SJCRH30 (cell line): ENCODE measurements around the gene THBS4. TPM values are rescaled to one million over a fixed set of nuclear protein-coding genes. Genes with fewer than 3 reads are reported as not detected.
"Not testable (repeated sequence)": the region's sequence is repeated elsewhere in the genome, so short reads cannot be mapped to it uniquely, and the experiment has no call there.

Experiments used
- DNase-seq, 2 experiments: peaks; one replicate each; pipeline ENCODE4 v3.0.0-alpha.2; 2015 to 2020
- H3K27ac ChIP-seq: fragments of 250-450 bp; sonication (Bioruptor Pico); 2 replicates; pipeline ENCODE4 v1.5.1; 2020; ENCODE audit warnings: mild to moderate bottlenecking, moderate library complexity
- H3K27me3 ChIP-seq: fragments of 250-450 bp; sonication (Bioruptor Pico); 2 replicates; pipeline ENCODE4 v1.5.1; 2020; ENCODE audit warnings: mild to moderate bottlenecking, moderate library complexity
- H3K36me3 ChIP-seq: fragments of 250-450 bp; sonication (Bioruptor Pico); 2 replicates; pipeline ENCODE4 v1.5.1; 2020; ENCODE audit warnings: mild to moderate bottlenecking, moderate library complexity
- H3K4me1 ChIP-seq: fragments of 250-450 bp; sonication (Bioruptor Pico); 2 replicates; pipeline ENCODE4 v1.5.1; 2020; ENCODE audit warnings: mild to moderate bottlenecking, moderate library complexity
- H3K4me3 ChIP-seq: fragments of 250-450 bp; sonication (Bioruptor Pico); 2 replicates; pipeline ENCODE4 v1.5.1; 2020; ENCODE audit warnings: mild to moderate bottlenecking, moderate library complexity
- H3K9me3 ChIP-seq: fragments of 250-450 bp; sonication (Bioruptor Pico); replicated peaks from 2 replicates; pipeline ENCODE4 v1.5.1; 2020; ENCODE audit warnings: mild to moderate bottlenecking, moderate library complexity
- total RNA-seq: library from RNA; depleted of rRNA; stranded (reverse); fragments of >200 nt; shearing (Covaris generic); gene quantifications from 2 replicates; pipeline ENCODE4 v1.2.3, GENCODE V29; 2014

Gene THBS4
- total RNA-seq, 1 experiment from 2014 or later: 6.0 TPM

DNA sequence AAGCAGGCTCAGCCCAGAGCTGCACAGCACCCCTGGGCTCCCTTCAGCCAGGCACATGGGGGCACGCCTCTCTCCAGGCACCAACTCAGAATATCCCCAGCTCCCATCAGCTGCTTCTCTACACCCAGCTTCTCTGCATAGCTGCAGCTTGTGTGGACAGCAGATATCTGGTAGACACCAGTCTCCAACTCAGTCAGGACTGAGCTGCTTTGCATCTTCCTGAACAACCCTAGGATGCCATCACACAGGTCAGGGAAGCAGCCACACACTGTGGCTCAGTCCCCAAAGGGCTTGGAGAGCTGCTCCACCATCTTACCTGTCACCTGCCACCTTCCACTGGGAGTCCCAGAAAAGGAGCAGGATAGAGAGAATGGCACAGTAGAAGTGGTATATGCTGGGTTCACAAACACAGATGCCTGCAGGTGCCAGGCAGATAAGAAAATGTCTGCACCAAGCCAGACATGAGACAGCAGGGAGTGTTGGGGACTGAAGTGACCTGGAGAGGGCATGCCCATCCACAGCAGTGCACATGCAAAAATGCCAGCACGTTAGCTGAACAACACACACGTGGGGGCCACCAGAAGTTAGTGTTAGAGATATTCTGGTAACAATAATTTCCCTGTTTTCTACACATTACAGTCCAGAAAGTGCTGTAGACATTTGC is 42.0 kb downstream of the THBS4 start:
- H3K9me3 ChIP-seq: no peaks in the 10 kb centered on the region
- no peak for DNase-seq
- no peaks in the 10 kb centered on the region for H3K27me3 ChIP-seq
- 0 out of 2 replicates have a peak overlapping the region, but pooled peaks have one; percentile 10 for H3K27ac ChIP-seq
- H3K4me3 ChIP-seq: no peak overlapping the region
- H3K4me1 ChIP-seq: peaks cover 13% of the 10 kb centered on the region
- no peaks in the 10 kb centered on the region for H3K36me3 ChIP-seq

DNA sequence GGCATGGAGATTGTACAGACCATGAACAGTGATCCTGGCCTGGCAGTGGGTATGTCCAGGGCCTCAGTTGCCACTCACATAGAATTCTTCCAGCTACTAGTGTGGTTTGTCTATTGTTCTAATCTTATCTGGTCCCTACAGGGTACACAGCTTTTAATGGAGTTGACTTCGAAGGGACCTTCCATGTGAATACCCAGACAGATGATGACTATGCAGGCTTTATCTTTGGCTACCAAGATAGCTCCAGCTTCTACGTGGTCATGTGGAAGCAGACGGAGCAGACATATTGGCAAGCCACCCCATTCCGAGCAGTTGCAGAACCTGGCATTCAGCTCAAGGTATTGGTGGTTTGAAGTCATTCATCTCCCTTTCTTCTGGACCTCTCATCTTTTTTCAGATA is 43.8 kb downstream of the THBS4 start:
- H3K36me3 ChIP-seq: no peaks in the 10 kb centered on the region
- H3K4me1 ChIP-seq: peaks cover 13% of the 10 kb centered on the region
- H3K9me3 ChIP-seq: no peaks in the 10 kb centered on the region
- no peak overlapping the region for H3K27ac ChIP-seq
- H3K4me3 ChIP-seq: no peak overlapping the region
- DNase-seq: no peak
- H3K27me3 ChIP-seq: no peaks in the 10 kb centered on the region

- Histone ChIP-seq H3K9me3 (no peaks in the 10 kb centered on the region), H3K27ac (no peak overlapping the region), H3K36me3 (no peaks in the 10 kb centered on the region), H3K27me3 (no peaks in the 10 kb centered on the region), H3K4me1 (no peaks in the 10 kb centered on the region), H3K4me3 (peak overlapping the region; percentile 12; the same call in 1 of the 2 replicates)
- DNase-seq: no peak
Observed at GRCh38 chr5:80082281-80082680, 47.1 kb downstream of the THBS4 start.

- H3K4me1 ChIP-seq: no peaks in the 10 kb centered on the region
- H3K9me3 ChIP-seq: no peaks in the 10 kb centered on the region
- no peak overlapping the region for H3K27ac ChIP-seq
- no peaks in the 10 kb centered on the region for H3K36me3 ChIP-seq
- no peaks in the 10 kb centered on the region for H3K27me3 ChIP-seq
- peak overlapping the region; percentile 32 for H3K4me3 ChIP-seq
- peak; percentile 79 to 85 for DNase-seq
Observed at GRCh38 chr5:80082731-80083100, 47.6 kb downstream of the THBS4 start.

- Histone ChIP-seq H3K4me1 (no peaks in the 10 kb centered on the region), H3K36me3 (no peaks in the 10 kb centered on the region), H3K4me3 (peak overlapping the region; percentile 32), H3K27me3 (no peaks in the 10 kb centered on the region), H3K27ac (no peak overlapping the region), H3K9me3 (no peaks in the 10 kb centered on the region)
- DNase-seq: peak; percentile 32 to 80
Observed at GRCh38 chr5:80083101-80083890, 48.1 kb downstream of the THBS4 start.

DNA sequence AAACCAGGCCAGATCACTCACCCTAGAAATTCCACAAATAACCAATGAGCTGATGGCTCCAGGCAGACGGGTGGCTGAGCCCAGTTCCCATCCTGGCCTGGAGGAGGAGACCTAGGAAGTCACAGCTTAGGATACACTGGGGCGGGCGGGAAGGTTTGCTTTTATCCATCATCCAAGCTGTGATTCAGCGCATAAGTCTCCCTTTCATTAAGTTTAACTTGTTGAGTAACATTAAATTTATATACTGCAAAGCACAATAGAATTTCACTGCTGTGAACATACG is 55.7 kb downstream of the THBS4 start:
- no peaks in the 10 kb centered on the region for H3K36me3 ChIP-seq
- H3K9me3 ChIP-seq: no peaks in the 10 kb centered on the region

DNA sequence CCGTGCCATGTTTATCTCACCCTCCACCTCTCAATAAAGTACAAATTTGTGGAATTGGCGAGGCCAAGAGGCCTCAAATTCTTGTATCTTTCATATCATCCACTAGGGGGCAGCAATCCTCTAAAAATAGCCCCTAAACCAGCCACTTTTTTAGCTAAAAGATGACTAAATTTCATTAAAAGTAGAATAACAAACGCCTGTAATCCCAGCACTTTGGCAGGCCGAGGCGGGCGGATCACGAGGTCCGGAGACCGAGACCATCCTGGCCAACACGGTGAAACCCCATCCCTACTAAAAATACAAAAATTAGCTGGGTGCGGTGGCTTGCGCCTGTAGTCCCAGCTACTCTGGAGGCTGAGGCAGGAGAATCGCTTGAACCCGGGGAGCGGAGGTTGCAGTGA is 56.6 kb downstream of the THBS4 start:
- H3K4me3 ChIP-seq, H3K9me3 ChIP-seq, H3K27me3 ChIP-seq, H3K27ac ChIP-seq, H3K36me3 ChIP-seq, H3K4me1 ChIP-seq: not testable (repeated sequence)
- DNase-seq: peak; percentile 31 to 82

More for the DNA sequence above, 55.7 kb downstream of the THBS4 start:
- no peak for DNase-seq
- Histone ChIP-seq H3K4me1 (no peaks in the 10 kb centered on the region), H3K27me3 (no peaks in the 10 kb centered on the region), H3K4me3 (no peak overlapping the region), H3K27ac (no peak overlapping the region)

- DNase-seq: no peak
- Histone ChIP-seq H3K36me3 (no peaks in the 10 kb centered on the region), H3K4me1 (no peaks in the 10 kb centered on the region), H3K4me3 (no peak overlapping the region), H3K27ac (no peak overlapping the region), H3K27me3 (no peaks in the 10 kb centered on the region), H3K9me3 (no peaks in the 10 kb centered on the region)
Observed at GRCh38 chr5:80092486-80093107, 57.4 kb downstream of the THBS4 start.

GRCh38 chr5:80093796-80094195 is 58.6 kb downstream of the THBS4 start:
- no peak overlapping the region for H3K27ac ChIP-seq
- DNase-seq: peak in 1 of 2 experiments; percentile 34

DNA sequence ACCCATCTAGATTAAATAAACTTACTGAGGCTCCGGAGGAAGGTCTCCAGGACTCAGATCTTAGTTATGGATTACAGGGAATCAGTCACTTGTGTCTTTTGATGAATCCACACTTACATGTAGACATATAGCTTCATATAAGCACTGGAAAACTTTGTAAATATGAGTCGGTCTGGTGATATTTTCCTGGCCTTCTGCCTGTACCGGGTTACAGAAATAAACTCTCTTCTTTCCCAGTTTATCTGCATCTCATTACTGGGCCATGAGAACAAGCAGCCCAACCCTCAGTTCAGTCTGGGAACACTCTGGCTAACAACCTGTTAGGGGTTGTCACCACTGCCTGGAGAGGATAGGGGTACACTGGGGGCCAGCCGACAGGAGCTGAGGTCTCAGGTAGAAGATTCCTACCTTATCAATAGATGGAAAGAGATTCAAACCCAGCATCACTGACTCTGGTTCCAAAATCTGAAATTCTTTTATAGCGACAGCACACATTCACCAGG is 59.1 kb downstream of the THBS4 start:
- H3K27ac ChIP-seq: no peak overlapping the region
- no peak overlapping the region for H3K4me3 ChIP-seq
- no peaks in the 10 kb centered on the region for H3K4me1 ChIP-seq
- no peaks in the 10 kb centered on the region for H3K27me3 ChIP-seq
- no peak for DNase-seq
- H3K9me3 ChIP-seq: no peaks in the 10 kb centered on the region
- H3K36me3 ChIP-seq: no peaks in the 10 kb centered on the region

More at GRCh38 chr5:80093796-80094195, 58.6 kb downstream of the THBS4 start:
- H3K9me3 ChIP-seq: no peaks in the 10 kb centered on the region
- no peaks in the 10 kb centered on the region for H3K27me3 ChIP-seq
- H3K4me3 ChIP-seq: no peak overlapping the region
- no peaks in the 10 kb centered on the region for H3K4me1 ChIP-seq
- no peaks in the 10 kb centered on the region for H3K36me3 ChIP-seq

DNA sequence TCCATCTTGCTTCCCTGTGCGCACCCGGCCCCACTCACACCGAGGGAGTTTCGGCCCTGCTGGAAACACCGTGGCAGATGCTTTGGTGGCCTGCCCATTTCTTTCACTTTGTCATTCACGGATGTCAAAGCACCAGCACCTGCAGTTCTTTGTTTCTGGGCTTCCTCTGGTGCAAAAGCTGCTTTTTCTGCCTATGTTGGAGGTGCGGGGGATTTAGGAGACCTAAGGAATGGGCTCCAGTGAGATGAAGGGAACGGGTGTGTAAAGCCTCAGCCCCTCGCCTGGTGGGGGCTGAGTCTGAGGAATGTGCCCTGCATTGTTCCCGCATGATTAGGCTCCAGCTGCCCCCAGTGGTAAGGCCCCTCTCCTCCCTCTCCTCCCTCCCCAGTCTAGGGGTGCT is 62.3 kb downstream of the THBS4 start:
- Histone ChIP-seq H3K9me3 (no peaks in the 10 kb centered on the region), H3K27me3 (no peaks in the 10 kb centered on the region), H3K4me1 (no peaks in the 10 kb centered on the region), H3K36me3 (no peaks in the 10 kb centered on the region), H3K4me3 (no peak overlapping the region), H3K27ac (no peak overlapping the region)
- no peak for DNase-seq

- Histone ChIP-seq H3K27ac (no peak overlapping the region), H3K27me3 (no peaks in the 10 kb centered on the region), H3K4me3 (no peak overlapping the region), H3K9me3 (no peaks in the 10 kb centered on the region), H3K4me1 (no peaks in the 10 kb centered on the region), H3K36me3 (no peaks in the 10 kb centered on the region)
- DNase-seq: no peak
Observed at GRCh38 chr5:80101993-80102392, 66.8 kb downstream of the THBS4 start.

- no peaks in the 10 kb centered on the region for H3K27me3 ChIP-seq
- H3K9me3 ChIP-seq: no peaks in the 10 kb centered on the region
- no peak overlapping the region for H3K4me3 ChIP-seq
- DNase-seq: no peak
- H3K4me1 ChIP-seq: no peaks in the 10 kb centered on the region
- no peaks in the 10 kb centered on the region for H3K36me3 ChIP-seq
- H3K27ac ChIP-seq: no peak overlapping the region
Observed at GRCh38 chr5:80103371-80103770, 68.2 kb downstream of the THBS4 start.

DNA sequence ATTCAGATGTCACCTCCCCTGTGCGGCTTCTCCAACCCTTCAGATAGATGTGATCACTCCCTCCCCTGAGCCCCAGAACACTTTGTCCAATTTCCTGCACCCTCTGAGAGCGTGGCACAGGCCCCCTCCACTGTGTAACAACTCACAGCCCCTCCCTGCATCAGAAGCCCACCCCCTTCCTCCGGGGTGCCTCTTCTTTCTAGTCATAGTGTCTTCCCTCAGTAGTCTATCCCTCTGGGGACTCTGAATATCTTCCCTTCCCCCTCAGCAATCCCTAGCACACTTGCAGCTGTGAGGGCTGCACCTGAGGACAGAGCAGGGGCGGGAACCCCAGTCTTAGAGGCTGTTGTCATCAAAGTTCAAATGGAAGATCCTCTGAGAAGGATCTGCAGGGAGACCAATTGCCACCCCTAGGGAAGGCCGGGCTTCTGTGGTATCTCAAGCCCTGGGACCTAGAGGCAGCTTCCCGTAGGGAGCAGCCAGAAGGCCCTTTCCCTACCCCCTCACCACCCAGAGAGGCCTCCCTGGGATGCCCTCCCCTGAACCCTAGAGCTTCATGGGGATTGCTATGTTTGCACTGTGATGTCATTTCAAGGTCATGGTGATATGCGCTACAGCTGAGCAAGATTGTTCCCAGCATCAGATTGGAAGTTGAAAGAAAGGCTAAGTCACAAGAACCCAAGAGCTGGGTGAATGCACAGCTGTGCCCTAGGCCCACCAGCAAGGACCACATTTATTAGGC is 70.7 kb downstream of the THBS4 start:
- Histone ChIP-seq H3K27me3 (no peaks in the 10 kb centered on the region), H3K36me3 (no peaks in the 10 kb centered on the region), H3K9me3 (no peaks in the 10 kb centered on the region), H3K27ac (no peak overlapping the region), H3K4me1 (no peaks in the 10 kb centered on the region), H3K4me3 (no peak overlapping the region)
- peak; percentile 31 to 36 for DNase-seq

DNA sequence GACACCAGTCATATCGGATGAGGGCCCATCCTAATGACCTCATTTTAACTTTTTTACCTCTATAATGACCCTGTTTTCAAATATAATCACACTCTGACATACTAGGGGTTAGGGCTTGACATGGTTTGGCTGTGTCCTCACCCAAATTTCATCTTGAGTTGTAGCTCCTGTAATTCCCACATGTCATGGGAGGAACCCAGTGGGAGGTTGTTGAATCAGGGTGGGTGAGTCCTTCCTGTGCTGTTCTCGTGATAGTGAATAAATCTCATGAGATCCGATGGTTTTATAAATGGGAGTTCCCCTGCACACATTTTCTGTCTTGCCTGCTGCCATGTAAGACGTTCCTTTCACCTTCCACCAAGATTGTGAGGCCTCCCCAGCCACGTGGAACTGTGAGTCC is 71.8 kb downstream of the THBS4 start:
- no peak for DNase-seq

More for the DNA sequence above, 71.8 kb downstream of the THBS4 start:
- Histone ChIP-seq H3K4me3 (no peak overlapping the region), H3K4me1 (no peaks in the 10 kb centered on the region; the same call in 1 of the 2 replicates), H3K27me3 (no peaks in the 10 kb centered on the region), H3K27ac (no peak overlapping the region), H3K36me3 (no peaks in the 10 kb centered on the region), H3K9me3 (no peaks in the 10 kb centered on the region)
